GM23338 (cell line): ENCODE data around the gene MYO18A.

Experiments
- CTCF ChIP-seq, 2 experiments: fragments of 200-600 bp in 1 of 2; sonication (generic) in 1 of 2; conservative IDR thresholded peaks; 2 replicates each; pipeline versions ENCODE4 v1.5.1 to v1.6.1; 2016 to 2017; ENCODE audit warnings: antibody characterized with exemption in 2 of 2, low read depth in 2 of 2, mild to moderate bottlenecking in 2 of 2, moderate library complexity in 1 of 2
- EZH2phosphoT487 ChIP-seq: fragments of 200-600 bp; sonication (generic); IDR thresholded peaks from one replicate; pipeline ENCODE4 v1.8.1; 2018; ENCODE audit warnings: antibody characterized with exemption; ENCODE audit not compliant: unreplicated experiment
- POLR2AphosphoS5 ChIP-seq: IDR thresholded peaks from 2 replicates; pipeline ENCODE4 v1.6.1; 2016; ENCODE audit warnings: antibody characterized with exemption, low read depth

- TF ChIP-seq POLR2AphosphoS5 (no peak), EZH2phosphoT487 (no peak), CTCF (conservative IDR thresholded peaks at IDR 0.05; ENCODE audit: low read depth in 2 of 2) (no peak)
Observed at GRCh38 chr17:29190039-29190438, 9.8 kb upstream of the MYO18A start.
